Measurements from ENCODE around the gene CKS2.

GRCh38 chr9:89319015-89319905 lies 8.3 kb downstream of the CKS2 start:
- TF ChIP-seq, protein P1, sequence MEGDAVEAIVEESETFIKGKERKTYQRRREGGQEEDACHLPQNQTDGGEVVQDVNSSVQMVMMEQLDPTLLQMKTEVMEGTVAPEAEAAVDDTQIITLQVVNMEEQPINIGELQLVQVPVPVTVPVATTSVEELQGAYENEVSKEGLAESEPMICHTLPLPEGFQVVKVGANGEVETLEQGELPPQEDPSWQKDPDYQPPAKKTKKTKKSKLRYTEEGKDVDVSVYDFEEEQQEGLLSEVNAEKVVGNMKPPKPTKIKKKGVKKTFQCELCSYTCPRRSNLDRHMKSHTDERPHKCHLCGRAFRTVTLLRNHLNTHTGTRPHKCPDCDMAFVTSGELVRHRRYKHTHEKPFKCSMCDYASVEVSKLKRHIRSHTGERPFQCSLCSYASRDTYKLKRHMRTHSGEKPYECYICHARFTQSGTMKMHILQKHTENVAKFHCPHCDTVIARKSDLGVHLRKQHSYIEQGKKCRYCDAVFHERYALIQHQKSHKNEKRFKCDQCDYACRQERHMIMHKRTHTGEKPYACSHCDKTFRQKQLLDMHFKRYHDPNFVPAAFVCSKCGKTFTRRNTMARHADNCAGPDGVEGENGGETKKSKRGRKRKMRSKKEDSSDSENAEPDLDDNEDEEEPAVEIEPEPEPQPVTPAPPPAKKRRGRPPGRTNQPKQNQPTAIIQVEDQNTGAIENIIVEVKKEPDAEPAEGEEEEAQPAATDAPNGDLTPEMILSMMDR (IDR thresholded peaks at IDR 0.05): peak in 3 of 12 donors; percentile 10 to 83 (median 71)
- TF ChIP-seq POLR2A (IDR thresholded peaks at IDR 0.05): no peak

Data from heart left ventricle (tissue), 13 donors.